Measurements from ENCODE around the gene SHH. TPM values are rescaled to one million over a fixed set of nuclear protein-coding genes. Genes with fewer than 3 reads are reported as not detected.
A peak's percentile ranks its signal among the peaks of the same experiment; 100 is the strongest.

Gene SHH
- total and polyA plus RNA-seq, 11 donors, result not detected

- 74 to 83% (median 79%) methylated on average over 13 of the region's 13 CpGs for whole genome bisulfite sequencing, 4 donors
- no peak overlapping the region for H3K27ac ChIP-seq
- no peaks in the 10 kb centered on the region for H3K36me3 ChIP-seq
- peaks cover 0 to 62% (median 12%) of the 10 kb centered on the region in 9 donors for H3K27me3 ChIP-seq
- DNase-seq (peak in 2 of 5 donors; percentile 6 to 46), ATAC-seq (no peak)
- peaks cover 0 to 4% (median 0%) of the 10 kb centered on the region in 12 donors for H3K9me3 ChIP-seq
- intact Hi-C loops (cut with DNase I), result no loop called here
- no peaks in the 10 kb centered on the region for H3K4me1 ChIP-seq
- no peak overlapping the region for H3K4me3 ChIP-seq
- TF ChIP-seq CTCF (IDR thresholded peaks at IDR 0.05) (no peak), POLR2A (IDR thresholded peaks at IDR 0.05) (no peak)
These were observed 8.5 kb upstream of the SHH start for GRCh38 chr7:155820788-155821187.

GRCh38 chr7:155820246-155820645, 8.0 kb upstream of the SHH start:
- no peak overlapping the region for H3K27ac ChIP-seq
- peak in 2 of 5 donors; percentile 8 to 57 for DNase-seq
- H3K36me3 ChIP-seq, result no peaks in the 10 kb centered on the region
- H3K4me1 ChIP-seq, result no peaks in the 10 kb centered on the region
- 79 to 89% (median 80%) methylated on average over 11 to 18 of the region's 18 CpGs for WGBS, 4 donors
- H3K27me3 ChIP-seq, result peaks cover 0 to 67% (median 18%) of the 10 kb centered on the region in 9 donors
- H3K4me3 ChIP-seq, result no peak overlapping the region
- peak in 1 of 4 donors; percentile 11 for ATAC-seq
- H3K9me3 ChIP-seq, result peaks cover 0 to 4% (median 0%) of the 10 kb centered on the region in 12 donors
- intact Hi-C loops (cut with DNase I), result no loop called here
- TF ChIP-seq POLR2A (IDR thresholded peaks at IDR 0.05), result no peak
- TF ChIP-seq CTCF (IDR thresholded peaks at IDR 0.05), result no peak

- no peak for ATAC-seq
- intact Hi-C loops (cut with DNase I), result loop anchor here in 5 of 10 donors (5.0 kb wide), 1 partner anchor 653 kb away; no protein-coding TSS in a partner anchor
- peak in 2 of 5 donors; percentile 5 to 31 for DNase-seq
- TF ChIP-seq CTCF (IDR thresholded peaks at IDR 0.05) (no peak), POLR2A (IDR thresholded peaks at IDR 0.05) (no peak)
- Histone ChIP-seq H3K27me3 (peaks cover 6 to 78% (median 26%) of the 10 kb centered on the region in 9 donors), H3K36me3 (no peaks in the 10 kb centered on the region), H3K9me3 (peaks cover 0 to 4% (median 0%) of the 10 kb centered on the region in 12 donors), H3K4me3 (no peak overlapping the region), H3K4me1 (no peaks in the 10 kb centered on the region), H3K27ac (no peak overlapping the region)
- 66 to 76% (median 69%) methylated on average over 12 of the region's 12 CpGs for WGBS, 4 donors
These were observed 6.9 kb upstream of the SHH start for GRCh38 chr7:155819186-155819585.

- intact Hi-C loops (cut with DNase I), result loop anchor here in 5 of 10 donors (5.0 kb wide), 1 partner anchor 654 kb away; no protein-coding TSS in a partner anchor
- TF ChIP-seq CTCF (IDR thresholded peaks at IDR 0.05) (no peak), POLR2A (IDR thresholded peaks at IDR 0.05) (no peak)
- DNase-seq (peak in 1 of 5 donors; percentile 7), ATAC-seq (no peak)
- H3K27me3 ChIP-seq, result peaks cover 10 to 82% (median 29%) of the 10 kb centered on the region in 9 donors
- no peak overlapping the region for H3K4me3 ChIP-seq
- no peaks in the 10 kb centered on the region for H3K4me1 ChIP-seq
- H3K27ac ChIP-seq, result no peak overlapping the region
- 71 to 79% (median 73%) methylated on average over 6 of the region's 6 CpGs for WGBS, 4 donors
- H3K9me3 ChIP-seq, result peaks cover 0 to 4% (median 0%) of the 10 kb centered on the region in 12 donors
- H3K36me3 ChIP-seq, result no peaks in the 10 kb centered on the region
These were observed 6.5 kb upstream of the SHH start for GRCh38 chr7:155818820-155819168.
